Measurements from ENCODE around the gene PLA2G15.

The PLA2G15 gene

DNA sequence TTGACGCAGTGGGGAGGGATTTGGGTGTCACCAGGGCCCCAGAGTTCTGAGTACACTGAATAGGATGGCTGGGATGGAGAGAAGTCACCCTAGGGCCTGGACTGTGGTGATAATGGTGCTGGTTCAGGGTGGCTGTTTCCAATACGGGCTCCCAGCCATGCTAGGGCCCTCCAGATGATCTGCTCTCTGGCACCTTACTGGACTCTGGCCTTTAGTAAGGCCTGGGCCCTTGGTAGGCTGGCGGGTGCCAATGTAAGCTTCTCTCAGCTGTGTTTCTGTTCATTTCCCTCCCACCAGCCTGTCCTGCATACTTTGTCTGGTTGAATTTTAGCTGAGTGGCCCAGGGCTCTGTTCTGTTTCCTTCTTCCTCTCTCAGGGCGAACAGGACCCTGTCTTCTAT, 2.8 kb downstream of the PLA2G15 start:
- Mint-ChIP-seq H3K9me3 (no peaks in the 10 kb centered on the region), H3K27me3 (no peaks in the 10 kb centered on the region), H3K4me1 (ENCODE audit: low read depth in 2 of 2) (peaks cover 14 to 22% of the 10 kb centered on the region in 2 donors), H3K27ac (no peak overlapping the region), H3K4me3 (no peak overlapping the region), H3K36me3 (ENCODE audit: insufficient read depth) (peaks cover 46% of the 10 kb centered on the region)
- DNase-seq = no peak
- no peak for ATAC-seq (replicated peaks)

GRCh38 chr16:68249371-68249770, 4.2 kb downstream of the PLA2G15 start:
- H3K9me3 Mint-ChIP-seq = no peaks in the 10 kb centered on the region
- H3K4me1 Mint-ChIP-seq (ENCODE audit: low read depth in 2 of 2) = peaks cover 14 to 21% of the 10 kb centered on the region in 2 donors
- ATAC-seq (replicated peaks) (no peak), DNase-seq (no peak)
- no peak overlapping the region for H3K27ac Mint-ChIP-seq
- H3K4me3 Mint-ChIP-seq = no peak overlapping the region
- H3K36me3 Mint-ChIP-seq (ENCODE audit: insufficient read depth) = peaks cover 45% of the 10 kb centered on the region
- no peaks in the 10 kb centered on the region for H3K27me3 Mint-ChIP-seq

DNA sequence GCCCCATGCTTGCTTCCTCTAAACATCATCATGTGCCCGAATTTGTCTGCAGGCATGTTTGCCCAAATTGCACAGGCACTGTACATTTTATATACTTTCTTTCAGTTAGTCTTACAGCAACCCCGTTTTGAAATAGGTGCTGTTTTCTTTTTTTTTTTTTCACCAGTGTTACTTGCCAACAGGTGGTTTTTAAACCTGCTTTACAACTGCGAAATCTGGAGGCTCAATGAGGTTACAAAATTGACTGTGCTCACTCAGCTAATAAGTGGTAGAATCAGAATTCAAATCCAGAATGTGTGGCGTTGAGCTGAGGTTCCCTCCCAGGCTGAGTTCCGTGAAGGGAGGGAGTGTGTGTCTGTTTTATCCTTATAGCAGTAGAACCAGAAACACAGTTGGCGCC, 5.8 kb downstream of the PLA2G15 start:
- DNase-seq (no peak), ATAC-seq (replicated peaks) (no peak)
- H3K36me3 Mint-ChIP-seq (ENCODE audit: insufficient read depth) = peaks cover 31% of the 10 kb centered on the region
- H3K4me3 Mint-ChIP-seq = no peak overlapping the region
- H3K27ac Mint-ChIP-seq = no peak overlapping the region
- no peaks in the 10 kb centered on the region for H3K9me3 Mint-ChIP-seq
- H3K4me1 Mint-ChIP-seq (ENCODE audit: low read depth in 2 of 2) = peaks cover 8 to 13% of the 10 kb centered on the region in 2 donors
- no peaks in the 10 kb centered on the region for H3K27me3 Mint-ChIP-seq

DNA sequence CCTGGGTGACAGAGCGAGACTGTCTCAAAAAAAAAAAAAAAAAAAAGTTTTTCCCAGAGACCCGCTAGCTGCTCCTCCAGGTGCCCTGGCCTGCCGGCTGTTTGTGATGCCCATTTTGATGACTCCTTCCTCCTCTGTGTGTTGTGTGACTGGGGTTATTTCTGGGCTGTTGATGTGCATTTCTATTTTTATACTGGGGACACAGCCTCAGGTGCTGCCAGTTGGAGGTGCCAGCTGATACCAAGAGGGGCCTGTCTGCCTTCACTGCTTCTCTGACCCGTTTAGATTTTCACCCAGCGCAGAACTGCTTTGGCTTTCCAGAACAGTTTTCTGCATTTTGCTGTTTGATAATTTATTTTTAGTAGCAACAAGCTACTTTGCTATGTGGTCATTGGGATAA, 6.7 kb downstream of the PLA2G15 start:
- peak overlapping the region in 1 of 2 donors; percentile 59 for H3K27ac Mint-ChIP-seq

GRCh38 chr16:68252383-68252782, 7.2 kb downstream of the PLA2G15 start:
- Mint-ChIP-seq H3K27ac (peak overlapping the region in 1 of 2 donors; percentile 59), H3K27me3 (no peaks in the 10 kb centered on the region), H3K36me3 (ENCODE audit: insufficient read depth) (peaks cover 31% of the 10 kb centered on the region), H3K4me1 (ENCODE audit: low read depth in 2 of 2) (peaks cover 0 to 5% of the 10 kb centered on the region in 2 donors), H3K9me3 (no peaks in the 10 kb centered on the region), H3K4me3 (no peak overlapping the region)
- DNase-seq (no peak), ATAC-seq (replicated peaks) (no peak)

More for the DNA sequence above, 6.7 kb downstream of the PLA2G15 start:
- Mint-ChIP-seq H3K9me3 (no peaks in the 10 kb centered on the region), H3K4me1 (ENCODE audit: low read depth in 2 of 2) (peaks cover 0 to 5% of the 10 kb centered on the region in 2 donors), H3K36me3 (ENCODE audit: insufficient read depth) (peaks cover 31% of the 10 kb centered on the region), H3K4me3 (no peak overlapping the region), H3K27me3 (no peaks in the 10 kb centered on the region)
- DNase-seq (no peak), ATAC-seq (replicated peaks) (no peak)

DNA sequence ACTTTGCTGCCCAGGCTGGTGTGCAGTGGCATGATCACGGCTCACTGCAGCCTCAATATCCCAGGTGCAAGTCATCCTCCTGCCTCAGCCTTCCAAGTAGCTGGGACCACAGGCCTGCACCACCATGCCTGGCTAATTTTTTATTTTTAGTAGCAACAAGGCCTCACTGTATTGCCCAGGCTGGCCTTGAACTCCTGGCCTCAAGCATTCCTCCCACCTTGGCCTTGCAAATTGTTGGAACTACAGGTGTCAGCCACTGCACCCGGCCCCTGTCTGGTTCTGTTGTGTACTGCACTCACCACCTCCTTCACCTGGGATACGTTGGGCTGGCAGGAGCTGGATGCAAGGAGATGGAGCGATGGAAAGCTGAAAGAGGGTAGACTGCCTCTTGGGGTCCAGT, 8.5 kb downstream of the PLA2G15 start:
- Mint-ChIP-seq H3K4me3 (no peak overlapping the region), H3K4me1 (ENCODE audit: low read depth in 2 of 2) (no peaks in the 10 kb centered on the region), H3K27ac (no peak overlapping the region), H3K9me3 (no peaks in the 10 kb centered on the region), H3K27me3 (no peaks in the 10 kb centered on the region), H3K36me3 (ENCODE audit: insufficient read depth) (peaks cover 34% of the 10 kb centered on the region)
- ATAC-seq (replicated peaks) (no peak), DNase-seq (no peak)

- Mint-ChIP-seq H3K4me3 (no peak overlapping the region), H3K4me1 (ENCODE audit: low read depth in 2 of 2) (no peaks in the 10 kb centered on the region), H3K9me3 (no peaks in the 10 kb centered on the region), H3K27me3 (no peaks in the 10 kb centered on the region), H3K27ac (peak overlapping the region in 1 of 2 donors; percentile 32), H3K36me3 (ENCODE audit: insufficient read depth) (peaks cover 36% of the 10 kb centered on the region)
- ATAC-seq (replicated peaks) (no peak), DNase-seq (no peak)
Observed at GRCh38 chr16:68255712-68256111, 10.5 kb downstream of the PLA2G15 start.

DNA sequence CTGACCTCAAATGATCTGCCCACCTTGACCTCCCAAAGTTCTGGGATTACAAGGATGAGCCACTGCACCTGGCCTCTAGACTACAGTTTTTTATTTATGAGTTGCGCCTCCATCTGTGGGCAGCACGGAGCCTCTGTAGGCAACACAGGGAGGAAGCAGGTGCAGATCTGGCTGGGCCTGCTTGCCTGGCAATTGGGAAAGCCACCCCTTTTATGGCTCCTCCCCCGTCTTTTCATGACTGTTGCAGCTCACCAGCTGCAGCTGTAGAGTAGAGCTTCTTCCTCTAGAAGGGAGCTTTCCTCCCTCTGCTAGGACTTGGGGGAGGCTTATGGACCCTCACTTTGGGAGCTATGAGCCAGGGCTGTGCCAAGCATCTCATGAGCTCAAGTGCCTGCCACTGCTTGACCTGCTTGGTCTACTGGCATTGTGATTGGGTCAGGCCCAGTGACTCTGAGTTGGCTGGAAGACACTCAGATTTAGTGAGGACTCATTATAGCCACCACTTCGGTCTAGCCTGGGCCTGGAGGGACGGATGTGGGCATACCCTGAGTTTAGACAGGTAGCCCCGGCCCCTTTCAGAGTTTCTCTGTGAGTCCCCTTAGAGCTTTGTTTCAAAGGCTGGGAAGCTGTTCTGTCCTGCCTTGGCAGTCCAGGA, 12.2 kb downstream of the PLA2G15 start:
- Mint-ChIP-seq H3K27me3 (no peaks in the 10 kb centered on the region), H3K9me3 (no peaks in the 10 kb centered on the region), H3K4me3 (no peak overlapping the region), H3K4me1 (ENCODE audit: low read depth in 2 of 2) (peaks cover 6% of the 10 kb centered on the region in 2 donors), H3K36me3 (ENCODE audit: insufficient read depth) (peaks cover 24% of the 10 kb centered on the region), H3K27ac (no peak overlapping the region)
- ATAC-seq (replicated peaks) (no peak), DNase-seq (no peak)

DNA sequence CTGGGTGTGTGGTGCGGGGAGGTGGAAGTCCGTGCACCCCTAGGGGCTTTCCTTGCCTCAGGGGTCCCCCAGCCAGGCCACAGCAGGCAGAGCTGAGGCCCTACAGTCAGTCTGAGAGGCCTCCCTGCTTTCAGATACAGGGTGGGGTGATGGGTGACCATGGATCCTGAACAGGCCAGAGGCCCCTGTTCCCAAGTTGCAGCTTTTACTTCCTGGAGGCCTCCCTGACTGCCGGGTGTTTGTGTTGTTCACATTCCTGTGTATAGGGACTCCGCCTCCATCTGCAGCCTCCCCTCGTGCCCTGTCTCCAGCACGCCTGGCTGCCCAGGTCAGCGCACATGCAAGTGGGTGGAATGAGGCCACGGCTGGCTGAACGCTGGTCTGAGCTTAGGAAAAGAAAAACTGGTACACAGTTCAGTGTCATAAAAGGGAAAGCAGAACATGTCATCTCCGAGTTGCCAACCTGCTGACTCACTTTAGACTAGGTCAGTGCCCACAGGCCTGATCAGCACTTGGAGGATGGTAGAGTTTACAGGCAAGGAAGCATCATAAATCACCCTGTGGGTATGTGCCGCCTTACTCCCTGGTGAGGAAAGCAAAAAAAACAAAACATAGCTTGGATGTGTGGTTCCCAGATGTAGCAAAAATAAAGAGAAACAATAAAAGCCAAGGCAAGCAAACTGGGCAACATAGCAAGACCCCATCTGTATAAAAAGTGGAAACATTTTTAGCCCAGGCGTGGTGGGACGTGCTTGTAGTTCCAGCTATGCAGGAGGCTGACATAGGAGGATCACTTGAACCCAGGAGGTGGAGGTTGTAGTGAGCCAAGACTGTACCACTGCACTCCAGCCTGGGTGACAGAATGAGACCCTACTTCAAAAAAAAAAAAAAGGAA, 13.0 kb downstream of the PLA2G15 start:
- DNase-seq = no peak
- H3K27ac Mint-ChIP-seq = peak overlapping the region in 1 of 2 donors; percentile 19

GRCh38 chr16:68259007-68259825, 14.0 kb downstream of the PLA2G15 start:
- peaks cover 16 to 18% of the 10 kb centered on the region in 2 donors for H3K4me1 Mint-ChIP-seq (ENCODE audit: low read depth in 2 of 2)
- no peak overlapping the region for H3K4me3 Mint-ChIP-seq
- DNase-seq (no peak), ATAC-seq (replicated peaks) (no peak)
- H3K9me3 Mint-ChIP-seq = no peaks in the 10 kb centered on the region
- H3K27me3 Mint-ChIP-seq = no peaks in the 10 kb centered on the region
- peaks cover 25% of the 10 kb centered on the region for H3K36me3 Mint-ChIP-seq (ENCODE audit: insufficient read depth)
- H3K27ac Mint-ChIP-seq = no peak overlapping the region

More for the DNA sequence above, 13.0 kb downstream of the PLA2G15 start:
- Mint-ChIP-seq H3K4me3 (no peak overlapping the region), H3K36me3 (ENCODE audit: insufficient read depth) (peaks cover 21% of the 10 kb centered on the region), H3K27me3 (no peaks in the 10 kb centered on the region), H3K4me1 (ENCODE audit: low read depth in 2 of 2) (peaks cover 8 to 9% of the 10 kb centered on the region in 2 donors), H3K9me3 (no peaks in the 10 kb centered on the region)
- no peak for ATAC-seq (replicated peaks)

- H3K4me1 Mint-ChIP-seq (ENCODE audit: low read depth in 2 of 2) = peaks cover 36 to 41% of the 10 kb centered on the region in 2 donors
- peak overlapping the region; percentile 96 for H3K27ac Mint-ChIP-seq
- peak overlapping the region; percentile 88 to 96 for H3K4me3 Mint-ChIP-seq
- H3K9me3 Mint-ChIP-seq = no peaks in the 10 kb centered on the region
- ATAC-seq (replicated peaks) (no peak), DNase-seq (no peak)
- peaks cover 46% of the 10 kb centered on the region for H3K36me3 Mint-ChIP-seq (ENCODE audit: insufficient read depth)
- H3K27me3 Mint-ChIP-seq = no peaks in the 10 kb centered on the region
Observed at GRCh38 chr16:68263559-68264127, 18.5 kb downstream of the PLA2G15 start.

DNA sequence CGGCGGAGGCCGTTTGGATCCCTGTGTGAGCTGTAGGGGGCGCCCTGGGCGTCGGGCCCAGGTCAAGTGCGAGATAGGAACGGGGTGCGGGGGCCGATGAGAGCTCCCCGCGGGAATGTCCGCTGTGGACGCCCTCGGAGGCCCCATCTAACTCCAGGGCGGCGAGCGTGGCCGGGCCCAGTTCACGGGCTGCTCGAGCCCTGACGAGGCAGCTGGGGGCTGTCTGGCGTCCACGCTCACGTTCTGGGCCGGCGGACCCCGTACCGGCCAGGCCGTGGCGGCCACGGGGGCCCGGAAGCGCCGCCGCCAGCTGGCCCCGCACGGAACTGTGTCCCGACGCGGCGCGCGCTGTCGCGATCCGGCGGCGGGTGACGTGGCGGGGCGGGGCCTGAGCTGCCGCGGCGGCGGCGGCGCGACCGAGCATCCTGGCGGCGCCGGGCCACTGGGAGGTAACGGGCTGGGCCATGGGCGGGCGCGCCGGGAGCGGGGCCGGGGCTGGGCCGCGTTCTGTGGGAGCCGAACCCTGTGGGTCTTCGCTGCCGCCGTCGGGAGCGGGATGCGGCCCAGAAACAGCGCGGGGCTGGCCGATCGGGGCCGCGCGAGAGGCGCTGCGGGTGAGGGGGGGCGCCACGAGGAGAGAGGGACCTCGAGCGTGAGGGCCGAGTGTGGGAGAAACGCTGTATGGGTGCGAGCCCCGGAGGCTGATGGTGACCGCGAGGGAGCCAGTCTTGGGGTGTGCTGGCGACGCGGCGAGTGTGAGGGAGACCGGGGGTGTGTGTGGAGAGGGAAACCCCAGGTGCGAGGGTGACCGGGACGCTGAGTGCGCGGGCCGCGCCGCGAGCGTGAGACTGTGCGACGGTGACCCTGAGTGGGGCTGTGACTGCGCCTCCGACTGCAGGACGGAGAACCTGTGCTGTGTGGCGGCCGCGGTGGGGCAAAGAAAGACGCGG, 19.2 kb downstream of the PLA2G15 start, which contains the start of gene SLC7A6:
Gene SLC7A6, plus strand, starts transcription at position 399 of the 950 bp plus-strand sequence. CDS start 10,201 bp downstream, outside the sequence.
- Mint-ChIP-seq H3K27me3 (no peaks in the 10 kb centered on the region), H3K9me3 (no peaks in the 10 kb centered on the region)

More for the DNA sequence above, 19.2 kb downstream of the PLA2G15 start, which contains the start of gene SLC7A6:
- peaks cover 41 to 46% of the 10 kb centered on the region in 2 donors for H3K4me1 Mint-ChIP-seq (ENCODE audit: low read depth in 2 of 2)
- H3K4me3 Mint-ChIP-seq = peak within 1 kb of the TSS; percentile 88 to 96
- ATAC-seq (replicated peaks) = peak; percentile 71
- peak; percentile 77 to 80 (median 79) for DNase-seq
- H3K27ac Mint-ChIP-seq = peak within 1 kb of the TSS; percentile 96
- H3K36me3 Mint-ChIP-seq (ENCODE audit: insufficient read depth) = peaks cover 49% of the 10 kb centered on the region
